Prostate gland (tissue), 2 donors: ENCODE measurements around the gene ZNF487. TPM values are rescaled to one million over a fixed set of nuclear protein-coding genes. Genes with fewer than 3 reads are reported as not detected.

ENCODE experiments used
- DNase-seq: peaks from one replicate; pipeline ENCODE4 v3.0.0-alpha.2; 2019; ENCODE audit warnings: low spot score
- H3K27ac ChIP-seq, 2 donors: fragments of 200-600 bp; sonication (generic); 2 replicates each; pipeline ENCODE4 v1.5.1; 2017 to 2019
- H3K27me3 ChIP-seq: fragments of 200-600 bp; sonication (generic); replicated peaks from 2 replicates; pipeline ENCODE4 v1.5.1; 2019; ENCODE audit not compliant: insufficient read depth
- H3K36me3 ChIP-seq, 2 donors: fragments of 200-600 bp; sonication (generic); 1 replicate in 1 of 2; 2 replicates in 1 of 2; pipeline versions ENCODE4 v1.5.1 to v1.8.1; 2017 to 2019
- H3K4me1 ChIP-seq: fragments of 200-600 bp; sonication (generic); replicated peaks from 2 replicates; pipeline ENCODE4 v1.5.1; 2019
- H3K4me3 ChIP-seq, 2 donors: fragments of 200-600 bp; sonication (generic); 2 replicates each; pipeline ENCODE4 v1.5.1; 2017 to 2019
- H3K9me3 ChIP-seq: fragments of 200-600 bp; sonication (generic); 2 replicates; pipeline ENCODE4 v1.5.1; 2017
- POLR2A ChIP-seq: fragments of 450-650 bp; IDR thresholded peaks from one replicate; pipeline ENCODE4 v1.6.1; 2016; ENCODE audit warnings: antibody characterized with exemption, mild to moderate bottlenecking
- POLR2AphosphoS5 ChIP-seq: sonication (generic); formaldehyde crosslinking; IDR thresholded peaks from one replicate; pipeline ENCODE4 v1.6.1; 2017; ENCODE audit warnings: antibody characterized with exemption
- WGBS: methylation state at CpG from one replicate; pipeline ENCODE4 v1.1.5; 2018; 5-methylcytosine and 5-hydroxymethylcytosine counted together
- intact Hi-C: fragments of 100-400 bp; cut with DNase I; formaldehyde crosslinking; loops from one replicate; pipeline ENCODE4 v1.14.2; 2022
- total RNA-seq, 2 donors: library from RNA; depleted of rRNA; stranded (reverse); fragments of >200 nt; gene quantifications; one replicate each; pipeline ENCODE4 v1.1.0, GENCODE V29; 2016
- TF ChIP-seq, protein P1 (sequence below), 4 experiments: fragments of 200-600 bp in 2 of 4; fragments of 450-650 bp in 2 of 4; sonication (generic) in 2 of 4; IDR thresholded peaks; 1 replicate in 3 of 4; 2 replicates in 1 of 4; pipeline ENCODE4 v1.5.1; 2016 to 2019; ENCODE audit warnings: antibody characterized with exemption in 4 of 4, mild to moderate bottlenecking in 2 of 4, moderate library complexity in 2 of 4

ZNF487 gene
- total RNA-seq, 2 donors from 2014 or later, result 6.6 to 12.5 TPM

GRCh38 chr10:43403911-43404703, 32.8 kb upstream of the ZNF487 start:
- intact Hi-C loops, result no loop called here
- WGBS, result 71% methylated on average over 14 of the region's 14 CpGs
- no peak overlapping the region for H3K27ac ChIP-seq
- peaks cover 6% of the 10 kb centered on the region for H3K4me1 ChIP-seq
- TF ChIP-seq POLR2A (no peak), POLR2AphosphoS5 (no peak)
- TF ChIP-seq, protein P1, sequence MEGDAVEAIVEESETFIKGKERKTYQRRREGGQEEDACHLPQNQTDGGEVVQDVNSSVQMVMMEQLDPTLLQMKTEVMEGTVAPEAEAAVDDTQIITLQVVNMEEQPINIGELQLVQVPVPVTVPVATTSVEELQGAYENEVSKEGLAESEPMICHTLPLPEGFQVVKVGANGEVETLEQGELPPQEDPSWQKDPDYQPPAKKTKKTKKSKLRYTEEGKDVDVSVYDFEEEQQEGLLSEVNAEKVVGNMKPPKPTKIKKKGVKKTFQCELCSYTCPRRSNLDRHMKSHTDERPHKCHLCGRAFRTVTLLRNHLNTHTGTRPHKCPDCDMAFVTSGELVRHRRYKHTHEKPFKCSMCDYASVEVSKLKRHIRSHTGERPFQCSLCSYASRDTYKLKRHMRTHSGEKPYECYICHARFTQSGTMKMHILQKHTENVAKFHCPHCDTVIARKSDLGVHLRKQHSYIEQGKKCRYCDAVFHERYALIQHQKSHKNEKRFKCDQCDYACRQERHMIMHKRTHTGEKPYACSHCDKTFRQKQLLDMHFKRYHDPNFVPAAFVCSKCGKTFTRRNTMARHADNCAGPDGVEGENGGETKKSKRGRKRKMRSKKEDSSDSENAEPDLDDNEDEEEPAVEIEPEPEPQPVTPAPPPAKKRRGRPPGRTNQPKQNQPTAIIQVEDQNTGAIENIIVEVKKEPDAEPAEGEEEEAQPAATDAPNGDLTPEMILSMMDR (IDR thresholded peaks at IDR 0.05), result no peak
- no peaks in the 10 kb centered on the region for H3K36me3 ChIP-seq
- no peak for DNase-seq
- no peaks in the 10 kb centered on the region for H3K27me3 ChIP-seq
- no peaks in the 10 kb centered on the region for H3K9me3 ChIP-seq
- no peak overlapping the region for H3K4me3 ChIP-seq

DNA sequence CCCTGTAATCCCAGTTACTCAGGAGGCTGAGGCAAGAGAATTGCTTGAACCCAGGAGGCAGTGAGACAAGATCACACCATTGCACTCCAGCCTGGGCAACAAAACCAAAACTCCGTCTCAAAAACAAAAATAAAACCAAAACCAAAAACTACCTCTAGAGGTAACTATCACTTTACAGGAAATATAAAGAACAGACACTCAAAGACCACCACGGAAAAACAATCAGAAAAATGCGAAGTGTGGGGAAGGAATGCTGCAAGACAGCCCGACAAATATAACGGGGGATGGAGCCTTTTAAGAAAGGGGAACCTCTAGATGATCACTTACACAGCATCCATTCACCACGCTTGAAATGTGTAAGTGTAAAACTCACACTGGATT, 32.2 kb upstream of the ZNF487 start:
- Histone ChIP-seq H3K27ac (no peak overlapping the region), H3K9me3 (no peaks in the 10 kb centered on the region), H3K27me3 (no peaks in the 10 kb centered on the region), H3K4me3 (no peak overlapping the region), H3K36me3 (no peaks in the 10 kb centered on the region), H3K4me1 (peaks cover 6% of the 10 kb centered on the region)
- WGBS, result 62% methylated on average over 6 of the region's 6 CpGs
- TF ChIP-seq POLR2A (no peak), POLR2AphosphoS5 (no peak)
- TF ChIP-seq, protein P1 (IDR thresholded peaks at IDR 0.05), result no peak
- DNase-seq, result no peak
- intact Hi-C loops, result no loop called here

DNA sequence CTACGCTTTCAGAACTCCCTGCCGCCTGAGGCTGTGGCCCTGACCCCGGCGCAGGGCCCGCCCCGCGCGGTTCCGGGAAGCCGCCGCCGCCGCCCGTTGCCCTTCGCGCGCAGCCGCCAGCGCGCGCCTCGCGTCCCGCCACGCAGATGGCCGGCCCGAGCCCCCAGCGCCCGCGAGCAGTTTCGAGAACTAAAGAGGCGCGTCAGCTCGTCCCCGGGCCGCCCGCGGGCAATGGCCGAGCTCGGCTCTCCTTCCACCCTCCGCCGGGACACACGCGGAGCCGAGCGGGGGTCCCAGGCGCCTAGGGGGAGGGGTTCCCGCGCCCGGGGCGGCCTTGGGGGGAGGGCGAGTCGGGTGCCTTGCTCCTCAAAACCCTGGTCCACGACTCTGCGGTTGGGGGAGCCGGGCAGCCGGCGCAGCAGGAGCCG, 29.7 kb upstream of the ZNF487 start:
- WGBS, result under 1% methylated on average over 58 of the region's 59 CpGs
- Histone ChIP-seq H3K36me3 (no peaks in the 10 kb centered on the region), H3K27ac (peak overlapping the region; percentile 97 to 99), H3K4me3 (peak overlapping the region; percentile 61 to 69), H3K9me3 (no peaks in the 10 kb centered on the region), H3K27me3 (no peaks in the 10 kb centered on the region), H3K4me1 (peaks cover 6% of the 10 kb centered on the region)
- intact Hi-C loops, result no loop called here
- peak; percentile 33 for DNase-seq
- no peak for TF ChIP-seq POLR2A
- TF ChIP-seq, protein P1 (IDR thresholded peaks at IDR 0.05), result no peak
- no peak for TF ChIP-seq POLR2AphosphoS5

DNA sequence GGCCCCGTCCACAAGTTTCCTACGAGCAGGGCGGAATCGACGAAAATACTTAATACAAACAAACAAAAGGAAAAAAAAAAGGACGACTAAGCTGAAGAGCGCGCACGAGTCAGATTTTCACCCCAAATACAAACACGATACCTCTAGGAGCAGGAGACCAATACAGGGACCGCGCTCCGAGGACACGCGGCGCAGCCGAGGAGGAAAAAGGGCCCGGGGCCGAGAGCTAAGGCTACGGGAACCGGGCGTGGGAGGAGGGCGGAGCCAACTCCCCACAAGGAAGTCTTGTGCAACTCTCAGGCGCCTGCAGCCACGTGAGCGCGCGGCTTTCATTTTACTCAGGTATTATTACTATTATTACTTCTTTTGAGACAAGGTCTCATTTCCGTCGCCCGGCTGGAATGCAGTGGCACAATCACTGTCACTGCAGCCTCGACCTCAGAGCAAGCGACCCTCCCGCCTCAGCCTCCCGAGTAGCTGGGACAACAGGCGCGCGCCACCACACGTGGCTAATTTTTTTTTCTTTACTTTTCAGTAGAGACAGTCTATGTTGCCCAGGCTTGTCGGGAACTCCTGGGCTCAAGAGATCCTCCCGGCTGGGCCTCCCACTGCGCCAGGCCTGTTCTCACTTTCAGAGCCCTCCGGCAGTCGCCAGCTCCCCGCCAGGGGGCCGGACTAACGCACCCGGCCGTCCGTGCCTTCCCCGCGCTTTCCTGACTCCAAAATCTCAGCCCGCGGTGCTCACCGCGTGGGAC, 29.2 kb upstream of the ZNF487 start:
- peak; percentile 91 for TF ChIP-seq POLR2AphosphoS5
- TF ChIP-seq, protein P1 (IDR thresholded peaks at IDR 0.05), result peak in 2 of 4 experiments; percentile 43 to 47
- peak; percentile 72 for TF ChIP-seq POLR2A
- peak overlapping the region; percentile 97 to 99 for H3K27ac ChIP-seq
- H3K4me1 ChIP-seq, result peaks cover 6% of the 10 kb centered on the region
- whole genome bisulfite sequencing, result under 1% methylated on average over 56 of the region's 56 CpGs
- peak; percentile 95 for DNase-seq
- intact Hi-C loops, result no loop called here
- H3K27me3 ChIP-seq, result no peaks in the 10 kb centered on the region
- peak overlapping the region; percentile 61 to 69 for H3K4me3 ChIP-seq
- no peaks in the 10 kb centered on the region for H3K36me3 ChIP-seq
- H3K9me3 ChIP-seq, result no peaks in the 10 kb centered on the region
